GM23248 (cell line): Measurements from ENCODE around the gene MYO5B.

Experiments
- EZH2 ChIP-seq: fragments of 200-600 bp; sonication (generic); IDR thresholded peaks from 2 replicates; pipeline ENCODE4 v1.6.1; 2018; ENCODE audit warnings: antibody characterized with exemption, mild to moderate bottlenecking; ENCODE audit not compliant: insufficient read depth, poor library complexity, severe bottlenecking
- EZH2phosphoT487 ChIP-seq: fragments of 200-600 bp; sonication (generic); IDR thresholded peaks from 2 replicates; pipeline ENCODE4 v1.6.1; 2018; ENCODE audit warnings: antibody characterized with exemption, moderate library complexity, mild to moderate bottlenecking, low read depth; ENCODE audit not compliant: insufficient read depth

DNA sequence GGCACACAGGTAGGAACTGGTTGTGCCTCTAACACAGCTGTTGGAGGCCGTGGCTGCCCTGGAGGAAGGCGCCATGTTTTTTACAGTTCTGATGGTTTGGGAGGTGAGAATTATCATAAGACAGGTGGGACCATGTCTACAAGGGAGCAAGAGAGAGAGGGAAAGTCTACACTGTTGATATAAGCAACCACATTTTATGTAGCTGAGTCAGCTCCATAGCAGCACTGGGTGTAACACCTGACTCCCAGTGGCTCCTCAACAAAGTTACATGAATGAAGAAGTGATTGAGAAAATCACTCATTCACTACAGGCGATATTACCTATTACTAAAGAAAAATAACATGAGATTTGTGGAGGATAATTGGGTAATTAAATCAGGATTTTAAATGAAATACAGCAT lies 340.3 kb downstream of the MYO5B start:
- no peak for TF ChIP-seq EZH2phosphoT487
- no peak for TF ChIP-seq EZH2
